Stomach smooth muscle (tissue), 2 donors: ENCODE measurements around the gene PHACTR3.

Experiments
- H3K27ac ChIP-seq: one replicate; pipeline ENCODE4 v1.7.0; 2013; ENCODE audit warnings: mild to moderate bottlenecking, low read length, inconsistent platforms
- H3K27me3 ChIP-seq, 2 donors: one replicate each; pipeline ENCODE4 v1.7.0; 2013; ENCODE audit warnings: low read length in 2 of 2; ENCODE audit not compliant: insufficient read depth in 2 of 2, control insufficient read depth in 1 of 2
- H3K36me3 ChIP-seq, 2 donors: one replicate each; pipeline ENCODE4 v1.7.0; 2013; ENCODE audit warnings: low read length in 2 of 2; ENCODE audit not compliant: control insufficient read depth in 2 of 2, insufficient read depth in 2 of 2
- H3K4me1 ChIP-seq: one replicate; pipeline ENCODE4 v1.7.0; 2013; ENCODE audit warnings: low read length; ENCODE audit not compliant: control insufficient read depth, insufficient read depth
- H3K4me3 ChIP-seq, 2 donors: one replicate each; pipeline ENCODE4 v1.7.0; 2013; ENCODE audit warnings: low read length in 2 of 2
- H3K9ac ChIP-seq, 2 donors: one replicate each; pipeline ENCODE4 v1.7.0; 2013; ENCODE audit warnings: low read length in 2 of 2, mild to moderate bottlenecking in 1 of 2
- H3K9me3 ChIP-seq, 2 donors: one replicate each; pipeline ENCODE4 v1.7.0; 2013; ENCODE audit warnings: low read length in 2 of 2; ENCODE audit not compliant: control insufficient read depth in 2 of 2
- donor health status: healthy.
- donor health status: Pancreatic carcinoma.

PHACTR3 gene

DNA sequence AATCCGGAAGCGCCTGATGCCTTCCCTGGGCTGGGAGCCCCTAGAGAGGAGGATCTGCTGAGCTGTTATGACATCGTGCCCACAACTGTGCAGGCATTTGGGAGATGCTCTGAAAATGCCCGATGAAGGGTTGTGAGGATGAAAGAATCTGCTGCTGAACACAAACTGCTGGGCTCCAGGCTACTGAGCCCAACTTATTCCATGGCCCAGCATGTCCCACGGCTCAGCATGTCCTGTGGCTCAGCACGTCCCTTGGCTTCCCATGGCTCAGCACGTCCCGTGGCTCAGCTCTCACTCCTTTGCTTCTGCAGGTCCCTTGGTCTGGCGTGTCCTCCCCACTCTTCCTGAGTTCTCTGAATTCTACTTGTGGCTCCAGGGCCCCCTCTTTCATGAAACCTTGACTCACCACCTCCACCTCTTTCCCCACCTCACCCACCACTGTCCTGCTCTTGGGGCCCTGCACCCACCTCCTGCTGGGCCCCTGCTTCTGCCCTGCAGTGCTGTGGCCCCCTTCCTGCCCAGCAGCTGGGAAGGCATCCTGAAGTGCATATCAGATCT is 80.4 kb downstream of the PHACTR3 start:
- Histone ChIP-seq H3K4me1 (no peaks in the 10 kb centered on the region), H3K27me3 (peaks cover 4 to 7% of the 10 kb centered on the region in 2 donors), H3K36me3 (no peaks in the 10 kb centered on the region), H3K4me3 (no peak overlapping the region), H3K9ac (no peak overlapping the region), H3K9me3 (no peaks in the 10 kb centered on the region), H3K27ac (no peak overlapping the region)

DNA sequence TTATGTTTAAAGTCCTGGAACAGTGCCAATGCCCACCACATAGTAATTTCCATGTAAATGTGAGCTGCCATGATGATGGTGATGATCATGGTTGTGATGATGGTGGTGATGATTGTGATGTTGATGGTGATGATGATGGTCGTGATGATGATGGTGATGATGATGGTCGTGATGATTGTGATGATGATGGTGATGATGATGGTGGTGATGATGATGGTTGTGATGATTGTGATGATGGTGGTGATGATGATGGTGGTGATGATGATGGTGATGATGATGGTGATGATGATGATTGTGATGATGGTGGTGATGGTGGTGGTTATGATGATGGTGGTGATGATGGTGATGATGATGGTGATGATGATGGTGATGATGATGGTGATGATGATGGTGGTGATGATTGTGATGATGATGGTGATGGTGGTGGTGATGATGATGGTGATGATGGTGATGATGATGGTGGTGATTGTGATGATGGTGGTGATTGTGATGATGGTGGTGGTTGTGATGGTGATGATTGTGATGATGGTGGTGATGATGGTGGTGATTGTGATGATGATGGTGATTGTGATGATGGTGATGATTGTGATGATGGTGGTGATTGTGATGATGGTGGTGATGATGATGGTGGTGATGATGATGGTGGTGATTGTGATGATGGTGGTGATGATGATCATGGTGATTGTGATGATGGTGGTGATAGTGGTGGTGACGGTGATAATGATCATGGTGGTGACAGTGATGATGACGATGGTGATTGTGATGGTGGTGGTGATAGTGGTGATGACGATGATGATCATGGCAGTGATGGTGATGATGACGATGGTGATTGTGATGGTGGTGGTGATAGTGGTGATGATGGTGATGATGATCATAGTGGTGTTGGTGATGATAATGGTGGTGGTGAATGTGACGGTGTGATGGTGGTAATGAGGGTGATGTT is 82.3 kb downstream of the PHACTR3 start:
- Histone ChIP-seq H3K27me3 (peaks cover 4 to 6% of the 10 kb centered on the region in 2 donors), H3K4me1 (no peaks in the 10 kb centered on the region), H3K27ac (no peak overlapping the region), H3K36me3 (no peaks in the 10 kb centered on the region), H3K4me3 (no peak overlapping the region), H3K9ac (no peak overlapping the region), H3K9me3 (no peaks in the 10 kb centered on the region)

DNA sequence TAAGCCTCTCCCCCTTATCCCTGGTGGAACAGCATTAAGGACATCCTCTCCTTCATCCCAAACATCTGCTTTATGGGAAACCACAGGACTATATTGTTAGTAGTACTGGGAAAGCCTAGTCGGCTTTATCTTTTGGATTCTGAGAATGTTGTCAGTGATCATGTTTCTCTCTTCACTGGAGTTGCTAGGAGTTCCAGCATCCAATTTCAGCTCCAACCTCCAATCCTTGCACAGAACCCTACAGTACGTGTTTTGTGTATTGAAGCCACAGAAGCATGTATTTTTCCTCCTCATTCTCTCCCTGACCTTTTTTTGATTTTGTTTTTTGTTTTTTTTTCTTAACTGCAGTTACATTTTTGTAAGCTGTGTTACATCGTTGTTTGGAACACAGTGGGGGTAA is 84.0 kb downstream of the PHACTR3 start:
- Histone ChIP-seq H3K4me3 (no peak overlapping the region), H3K4me1 (no peaks in the 10 kb centered on the region), H3K36me3 (no peaks in the 10 kb centered on the region), H3K27ac (no peak overlapping the region), H3K27me3 (peaks cover 4% of the 10 kb centered on the region in 2 donors), H3K9ac (no peak overlapping the region), H3K9me3 (peaks cover 0 to 2% of the 10 kb centered on the region in 2 donors)

DNA sequence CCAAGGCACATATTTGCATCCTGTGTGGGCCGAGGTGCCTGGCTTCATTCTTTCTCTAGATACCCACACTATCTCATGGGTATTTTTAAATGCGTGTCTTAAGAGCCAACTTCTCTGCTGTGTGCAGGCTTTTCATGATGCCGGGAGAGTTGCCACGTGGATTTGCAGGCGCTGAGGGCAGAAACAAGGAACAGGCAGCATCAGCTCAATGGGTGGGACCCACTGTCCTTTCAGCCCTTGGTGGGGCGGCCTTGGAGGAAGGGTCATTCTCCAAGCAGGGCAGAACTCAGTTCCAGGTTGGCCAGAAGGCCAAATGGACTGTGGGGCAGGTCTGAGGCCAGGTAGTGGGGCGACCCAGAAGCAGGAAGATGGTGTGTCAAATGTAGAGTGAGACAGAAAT is 84.7 kb downstream of the PHACTR3 start:
- Histone ChIP-seq H3K27ac (no peak overlapping the region), H3K27me3 (peaks cover 4% of the 10 kb centered on the region in 2 donors), H3K4me3 (no peak overlapping the region), H3K9me3 (peaks cover 0 to 2% of the 10 kb centered on the region in 2 donors), H3K9ac (no peak overlapping the region), H3K36me3 (no peaks in the 10 kb centered on the region), H3K4me1 (no peaks in the 10 kb centered on the region)

DNA sequence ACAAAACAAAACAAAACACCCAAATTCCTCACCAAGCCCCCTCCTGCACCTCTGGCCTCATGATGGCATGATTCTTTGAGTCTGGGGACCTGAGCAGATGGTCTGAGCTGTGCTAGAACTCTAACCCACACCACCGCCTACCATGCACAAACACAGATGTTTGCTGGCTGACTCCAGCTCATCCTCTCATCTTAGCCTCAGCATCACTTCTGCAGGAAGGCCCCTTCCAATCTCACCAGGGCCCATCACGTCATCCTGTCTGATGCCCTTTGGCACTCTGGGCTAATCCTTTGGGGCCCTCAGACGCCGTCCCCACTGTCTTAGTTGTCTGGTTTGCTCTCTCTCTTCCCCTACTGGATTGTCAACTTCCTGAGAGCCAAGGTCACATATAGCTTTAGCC is 85.8 kb downstream of the PHACTR3 start:
- H3K27me3 ChIP-seq: peaks cover 0 to 9% of the 10 kb centered on the region in 2 donors
- H3K9ac ChIP-seq: no peak overlapping the region
- H3K9me3 ChIP-seq: peaks cover 0 to 2% of the 10 kb centered on the region in 2 donors
- no peak overlapping the region for H3K27ac ChIP-seq
- no peak overlapping the region for H3K4me3 ChIP-seq
- H3K36me3 ChIP-seq: no peaks in the 10 kb centered on the region
- H3K4me1 ChIP-seq: no peaks in the 10 kb centered on the region

DNA sequence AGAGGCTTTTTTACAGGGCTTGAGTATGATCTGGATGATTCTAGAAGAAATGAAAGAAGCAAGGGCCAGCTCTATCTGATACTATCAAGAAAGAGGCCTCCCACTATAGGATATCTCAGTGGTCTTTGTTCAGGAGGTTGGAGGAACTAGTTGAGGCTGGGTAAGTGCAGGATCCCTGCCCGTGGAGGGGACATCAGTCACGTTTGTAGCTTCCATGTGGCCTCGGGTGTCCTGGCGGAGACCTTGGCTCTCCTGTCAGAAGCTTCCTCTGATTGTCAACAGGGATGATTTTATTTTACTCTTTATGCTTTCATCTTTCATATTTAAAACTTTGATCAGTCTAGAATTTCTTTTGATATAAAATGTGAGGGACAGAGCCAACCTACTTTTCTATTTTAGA is 86.6 kb downstream of the PHACTR3 start:
- Histone ChIP-seq H3K27me3 (peaks cover 0 to 9% of the 10 kb centered on the region in 2 donors), H3K4me3 (no peak overlapping the region), H3K4me1 (no peaks in the 10 kb centered on the region), H3K9me3 (peaks cover 0 to 2% of the 10 kb centered on the region in 2 donors), H3K27ac (no peak overlapping the region), H3K9ac (no peak overlapping the region), H3K36me3 (no peaks in the 10 kb centered on the region)

DNA sequence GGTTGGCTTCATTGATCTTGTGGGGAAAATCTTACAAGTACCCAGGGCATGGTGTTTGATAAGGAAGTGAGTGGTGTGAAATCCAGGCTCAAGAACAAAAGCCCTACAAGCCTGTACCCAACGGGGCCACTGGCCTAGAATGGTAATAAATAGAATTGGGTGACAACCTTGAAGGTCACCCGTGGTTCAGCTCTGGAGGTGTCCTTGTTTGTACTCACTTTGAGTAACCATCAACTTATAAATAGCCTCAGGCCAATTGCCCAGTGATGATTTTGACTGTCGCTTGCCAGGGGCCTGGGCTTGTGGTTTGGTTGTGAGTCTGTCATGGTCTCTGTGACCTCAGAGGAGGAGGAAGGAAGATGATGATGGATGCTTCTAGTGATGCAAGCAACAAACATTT is 87.8 kb downstream of the PHACTR3 start:
- no peak overlapping the region for H3K9ac ChIP-seq
- H3K36me3 ChIP-seq: no peaks in the 10 kb centered on the region
- H3K4me3 ChIP-seq: no peak overlapping the region
- peaks cover 0 to 9% of the 10 kb centered on the region in 2 donors for H3K27me3 ChIP-seq
- peaks cover 0 to 2% of the 10 kb centered on the region in 2 donors for H3K9me3 ChIP-seq
- no peak overlapping the region for H3K27ac ChIP-seq
- no peaks in the 10 kb centered on the region for H3K4me1 ChIP-seq

DNA sequence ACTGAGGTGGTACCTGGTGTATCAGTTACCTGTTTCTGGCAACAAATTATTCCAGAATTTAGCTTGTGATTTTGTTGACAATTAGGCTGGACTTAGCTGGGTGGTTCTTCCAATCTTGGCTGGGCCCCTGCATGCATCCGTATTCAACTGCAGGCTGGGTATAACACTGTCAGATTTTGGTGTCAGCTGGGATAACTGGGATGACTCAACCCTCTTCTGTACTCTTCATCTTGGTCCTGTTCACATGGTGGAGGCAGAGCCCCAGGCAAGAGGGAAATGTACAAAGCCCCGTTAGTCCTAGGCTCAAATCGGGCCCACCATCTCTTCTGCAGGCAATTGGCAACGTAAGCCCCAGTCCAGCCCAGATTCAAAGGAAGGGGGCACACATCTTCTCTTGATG is 89.2 kb downstream of the PHACTR3 start:
- H3K9me3 ChIP-seq: peaks cover 0 to 2% of the 10 kb centered on the region in 2 donors
- no peak overlapping the region for H3K4me3 ChIP-seq
- no peak overlapping the region for H3K9ac ChIP-seq
- H3K27me3 ChIP-seq: peaks cover 0 to 9% of the 10 kb centered on the region in 2 donors
- no peak overlapping the region for H3K27ac ChIP-seq
- no peaks in the 10 kb centered on the region for H3K4me1 ChIP-seq
- H3K36me3 ChIP-seq: no peaks in the 10 kb centered on the region

DNA sequence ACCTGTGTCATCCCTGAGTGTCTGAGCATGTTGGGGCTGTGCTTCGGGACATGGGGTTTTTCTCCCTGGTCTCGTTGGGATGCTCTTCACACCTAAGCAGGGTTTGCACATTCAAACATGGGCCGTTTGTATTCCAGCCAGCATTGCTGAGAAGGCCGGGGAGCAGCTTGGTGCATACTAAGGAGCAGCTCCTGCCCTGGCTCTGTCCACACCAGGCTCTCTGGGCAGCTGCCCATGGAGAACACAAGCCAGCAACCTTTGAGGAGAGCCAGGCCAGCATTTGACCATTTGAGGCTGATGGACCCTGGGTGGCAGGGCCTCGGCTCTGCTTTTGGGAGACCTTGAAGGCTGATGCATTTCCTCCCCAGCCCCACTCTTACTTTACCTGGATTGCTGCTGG is 92.1 kb downstream of the PHACTR3 start:
- Histone ChIP-seq H3K27ac (no peak overlapping the region), H3K4me1 (no peaks in the 10 kb centered on the region), H3K36me3 (no peaks in the 10 kb centered on the region), H3K9me3 (peaks cover 0 to 2% of the 10 kb centered on the region in 2 donors), H3K4me3 (no peak overlapping the region), H3K27me3 (peaks cover 0 to 5% of the 10 kb centered on the region in 2 donors), H3K9ac (no peak overlapping the region)

DNA sequence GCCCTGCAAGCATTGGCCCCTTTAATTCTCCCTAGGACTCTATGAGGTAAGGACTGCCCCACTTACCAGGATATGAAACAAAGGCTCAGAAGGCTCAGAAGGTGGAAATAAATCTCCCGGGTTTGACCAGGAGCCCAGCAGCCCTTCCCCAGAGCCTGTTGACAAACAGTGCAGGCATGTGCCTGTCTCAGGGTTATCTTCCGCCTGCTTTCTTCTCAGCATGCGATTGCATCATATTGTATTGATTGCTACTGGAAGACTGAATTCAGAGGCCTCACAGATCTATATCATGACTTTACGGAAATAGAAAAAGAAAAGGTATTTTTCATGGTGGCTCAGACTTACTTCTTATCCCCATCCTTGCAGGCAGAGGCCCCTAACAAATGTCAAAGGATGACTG is 92.7 kb downstream of the PHACTR3 start:
- Histone ChIP-seq H3K4me1 (no peaks in the 10 kb centered on the region), H3K9me3 (peaks cover 0 to 2% of the 10 kb centered on the region in 2 donors), H3K4me3 (no peak overlapping the region), H3K27ac (no peak overlapping the region), H3K27me3 (peaks cover 0 to 5% of the 10 kb centered on the region in 2 donors), H3K9ac (no peak overlapping the region), H3K36me3 (no peaks in the 10 kb centered on the region)

DNA sequence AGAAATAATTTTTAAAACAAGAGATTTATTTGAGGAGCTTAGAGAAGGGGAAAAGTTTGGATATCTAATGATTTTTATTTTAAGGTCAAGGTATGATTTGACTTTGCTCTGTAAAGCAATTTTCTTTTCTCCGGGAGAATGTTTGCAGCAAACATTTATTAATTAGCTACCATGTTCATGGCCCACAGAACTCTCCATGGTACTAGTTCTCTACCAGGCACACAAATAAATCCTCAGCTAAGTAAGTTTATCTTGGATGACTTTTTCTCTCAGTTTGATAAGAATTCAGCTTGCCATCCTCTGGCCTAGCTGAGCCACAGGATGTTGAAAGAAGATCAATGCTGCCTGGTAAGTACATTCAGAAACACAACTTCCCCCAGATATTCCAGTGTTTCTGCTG is 94.3 kb downstream of the PHACTR3 start:
- Histone ChIP-seq H3K36me3 (no peaks in the 10 kb centered on the region), H3K4me1 (no peaks in the 10 kb centered on the region), H3K4me3 (no peak overlapping the region), H3K9ac (no peak overlapping the region), H3K27ac (no peak overlapping the region), H3K9me3 (no peaks in the 10 kb centered on the region), H3K27me3 (peaks cover 0 to 5% of the 10 kb centered on the region in 2 donors)
